ENCODE measurements around the gene ZBTB24.

Gene ZBTB24

DNA sequence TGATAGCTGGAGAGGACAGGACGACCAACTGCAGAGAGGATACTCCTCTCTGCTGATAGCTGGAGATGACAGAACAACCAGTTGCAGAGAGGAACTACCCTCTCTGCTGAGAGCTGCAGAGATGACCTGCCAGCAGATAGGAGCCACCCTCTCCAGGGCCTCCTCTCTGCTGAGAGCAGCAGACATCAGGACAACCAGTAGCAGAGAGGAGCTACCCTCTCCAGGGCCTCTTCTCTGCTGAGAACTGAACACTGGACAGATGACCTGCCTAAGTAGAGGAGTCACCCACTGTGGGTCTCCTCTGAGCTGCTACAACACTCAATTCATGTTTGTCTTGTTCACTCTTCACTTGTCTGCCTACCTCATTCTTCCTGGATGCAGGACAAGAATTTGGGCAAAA is 27.3 kb upstream of the ZBTB24 start:
- DNase-seq (ENCODE audit: insufficient read length, low spot score) (no peak), FAIRE-seq (no peak)
- TF ChIP-seq POLR2A (IDR thresholded peaks at IDR 0.05; ENCODE audit: low read depth, low read length): no peak

DNA sequence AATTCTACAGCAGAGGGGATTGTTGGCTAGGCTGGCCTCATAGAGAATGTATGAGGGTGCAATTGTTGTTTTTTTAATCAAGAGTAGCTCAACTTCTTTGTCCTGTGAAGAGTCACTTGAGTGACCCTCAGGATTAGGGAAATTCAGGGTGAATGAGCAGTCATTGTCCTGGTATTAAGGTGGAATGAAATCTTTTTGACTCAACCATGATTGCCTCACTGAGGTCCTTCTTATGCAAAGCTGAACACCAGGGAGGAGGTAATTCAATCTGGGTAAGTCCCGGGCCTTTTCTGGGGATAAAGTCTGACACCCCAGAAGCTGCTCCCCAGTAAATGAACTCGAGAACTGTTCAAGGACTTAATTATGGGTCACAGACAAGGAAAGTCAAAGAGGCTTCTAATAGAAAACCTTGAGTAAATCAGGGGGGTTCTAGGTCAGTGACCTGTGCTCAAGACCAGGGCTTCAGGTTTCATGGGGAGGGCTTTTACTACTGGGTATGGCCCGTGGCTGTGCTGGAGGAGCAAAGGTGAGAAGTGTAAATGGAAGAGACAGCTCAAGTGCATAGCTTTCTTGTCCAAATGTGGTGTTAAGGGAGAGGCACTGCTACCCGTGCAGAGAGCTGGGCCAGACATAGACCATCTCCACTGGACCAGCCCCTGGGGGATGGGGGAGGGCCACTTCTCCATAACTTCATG is 25.3 kb upstream of the ZBTB24 start:
- TF ChIP-seq POLR2A (IDR thresholded peaks at IDR 0.05; ENCODE audit: low read depth, low read length): no peak
- FAIRE-seq: no peak

DNA sequence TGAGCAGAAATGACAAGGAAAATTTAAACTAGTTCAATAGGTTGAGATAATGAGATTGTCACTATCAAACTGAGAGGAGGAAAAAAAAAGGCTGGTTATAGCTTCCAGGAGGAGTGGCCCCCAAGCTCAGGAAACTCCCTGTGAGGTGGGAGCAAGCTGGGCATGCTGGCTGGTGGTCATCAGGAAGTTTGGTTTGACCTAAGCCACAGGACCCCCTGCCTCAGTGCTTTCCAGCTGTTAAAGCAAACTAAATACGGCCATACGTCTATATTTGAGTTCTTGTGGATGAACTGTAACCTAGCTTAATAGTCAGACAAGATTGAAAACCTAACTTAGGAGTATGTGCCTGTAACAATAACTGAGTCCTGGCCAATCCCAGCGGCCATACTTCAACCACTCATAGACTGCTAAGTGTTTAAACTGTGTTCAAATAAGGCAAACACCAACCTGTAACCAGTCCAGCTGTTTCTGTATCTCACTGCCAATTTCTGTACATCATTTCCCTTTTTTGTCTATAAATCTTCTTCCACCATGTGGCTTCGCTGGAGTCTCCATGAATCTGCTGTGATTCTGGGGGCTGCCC is 24.6 kb upstream of the ZBTB24 start:
- DNase-seq (ENCODE audit: insufficient read length, low spot score): no peak
- no peak for TF ChIP-seq POLR2A (IDR thresholded peaks at IDR 0.05; ENCODE audit: low read depth, low read length)
- FAIRE-seq: no peak

More for the DNA sequence above, 25.3 kb upstream of the ZBTB24 start:
- no peak for DNase-seq (ENCODE audit: insufficient read length, low spot score)

DNA sequence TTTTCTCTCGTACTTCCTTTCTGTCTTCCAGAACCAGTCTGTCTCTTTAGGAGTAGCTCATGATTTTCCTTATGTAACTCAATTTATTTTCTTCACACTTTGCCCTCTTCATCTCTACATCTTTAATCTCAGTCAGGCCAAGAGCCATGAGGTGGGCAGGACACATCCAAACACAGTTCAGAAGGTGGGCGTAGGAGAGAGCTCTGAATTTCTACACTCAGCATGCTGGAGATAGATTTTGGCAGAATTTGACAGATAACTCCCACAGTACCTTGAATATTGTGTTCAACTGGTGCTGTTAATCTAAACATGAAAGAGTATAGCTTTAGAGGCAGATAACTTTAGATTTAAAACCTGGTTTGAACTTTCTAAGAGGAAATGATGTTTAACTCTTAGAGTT is 23.8 kb upstream of the ZBTB24 start:
- no peak for FAIRE-seq
- DNase-seq (ENCODE audit: insufficient read length, low spot score): no peak
- no peak for TF ChIP-seq POLR2A (IDR thresholded peaks at IDR 0.05; ENCODE audit: low read depth, low read length)

DNA sequence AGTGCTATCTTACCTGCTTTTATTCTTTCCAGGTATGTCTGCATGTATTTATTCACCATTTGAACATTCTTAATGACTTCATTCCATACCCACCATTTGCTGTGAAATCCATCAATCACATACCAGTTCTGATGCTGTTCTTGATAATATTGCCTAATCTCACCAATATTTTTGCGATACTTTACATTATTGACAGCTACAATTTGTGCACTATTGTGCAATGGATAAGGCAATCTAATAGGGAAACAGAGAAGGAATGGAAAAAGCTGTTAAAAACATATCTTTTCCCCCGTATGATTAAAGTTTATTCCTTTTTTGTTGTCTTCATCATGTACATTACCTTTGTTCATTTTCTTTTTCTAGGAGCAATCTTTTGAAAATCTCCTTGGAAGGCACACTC is 23.3 kb upstream of the ZBTB24 start:
- TF ChIP-seq POLR2A (IDR thresholded peaks at IDR 0.05; ENCODE audit: low read depth, low read length): no peak
- FAIRE-seq: no peak
- no peak for DNase-seq (ENCODE audit: insufficient read length, low spot score)

DNA sequence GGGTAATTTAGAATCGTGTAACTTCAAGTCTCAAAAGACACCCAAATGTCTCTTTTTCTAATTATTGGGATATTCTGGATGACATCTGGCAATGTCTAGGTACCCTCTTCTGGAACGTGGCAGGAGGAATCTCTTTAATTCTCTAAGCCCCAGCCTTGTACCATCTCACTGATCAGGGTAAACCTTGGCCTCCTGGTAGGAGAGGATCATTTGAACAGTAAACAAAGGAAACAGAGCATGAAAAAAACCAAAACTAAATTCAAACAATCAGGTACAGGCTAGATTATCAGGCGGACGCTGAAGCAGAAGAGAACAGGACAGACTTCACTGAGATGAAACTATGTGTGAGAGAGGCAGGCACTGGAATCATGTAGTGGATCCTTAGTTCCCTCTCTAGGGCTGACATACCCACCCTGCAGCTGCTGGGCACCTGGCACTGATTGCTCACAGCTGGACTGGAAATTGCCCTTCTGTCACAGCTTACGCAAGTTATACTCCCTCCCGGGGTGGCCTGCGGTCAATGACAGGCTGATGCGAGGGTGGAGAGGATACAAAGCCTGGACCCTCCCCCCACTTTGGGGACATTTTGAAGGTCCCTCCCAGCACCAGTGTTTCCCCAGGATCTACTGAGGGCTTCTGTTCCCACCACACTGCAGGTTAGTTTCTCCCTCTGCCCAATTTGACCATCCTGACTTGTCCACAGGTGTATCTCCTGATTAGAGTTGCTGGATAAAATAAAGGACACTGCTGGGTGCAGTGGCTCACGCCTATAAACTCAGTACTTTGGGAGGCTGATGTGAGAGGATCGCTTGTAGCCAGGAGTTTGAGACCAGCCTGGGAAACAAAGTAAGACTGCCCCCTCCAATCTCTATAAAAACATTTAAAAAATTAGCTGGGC is 20.6 kb upstream of the ZBTB24 start:
- DNase-seq (ENCODE audit: insufficient read length, low spot score) (no peak), FAIRE-seq (no peak)
- TF ChIP-seq POLR2A (IDR thresholded peaks at IDR 0.05; ENCODE audit: low read depth, low read length): no peak

DNA sequence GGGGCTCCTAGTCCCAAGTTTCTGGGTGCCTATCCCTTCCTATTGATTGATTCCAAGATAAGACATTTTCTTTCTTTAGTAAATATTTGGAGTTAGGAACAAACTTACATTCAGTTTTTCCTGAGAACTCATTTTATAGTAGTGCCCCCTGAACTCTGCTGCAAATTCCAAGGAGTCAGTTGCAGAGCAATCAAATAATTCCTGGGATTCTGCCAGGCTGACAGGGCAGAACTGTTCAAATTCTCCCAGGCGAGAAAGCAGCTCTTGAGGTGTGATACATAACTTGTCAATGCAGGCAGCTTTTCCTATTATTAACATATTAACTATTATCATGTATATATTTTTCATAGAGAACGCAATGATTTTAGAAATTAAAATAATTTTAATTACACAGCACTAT is 15.9 kb upstream of the ZBTB24 start:
- no peak for TF ChIP-seq POLR2A (IDR thresholded peaks at IDR 0.05; ENCODE audit: low read depth, low read length)
- FAIRE-seq (no peak), DNase-seq (ENCODE audit: insufficient read length, low spot score) (no peak)

DNA sequence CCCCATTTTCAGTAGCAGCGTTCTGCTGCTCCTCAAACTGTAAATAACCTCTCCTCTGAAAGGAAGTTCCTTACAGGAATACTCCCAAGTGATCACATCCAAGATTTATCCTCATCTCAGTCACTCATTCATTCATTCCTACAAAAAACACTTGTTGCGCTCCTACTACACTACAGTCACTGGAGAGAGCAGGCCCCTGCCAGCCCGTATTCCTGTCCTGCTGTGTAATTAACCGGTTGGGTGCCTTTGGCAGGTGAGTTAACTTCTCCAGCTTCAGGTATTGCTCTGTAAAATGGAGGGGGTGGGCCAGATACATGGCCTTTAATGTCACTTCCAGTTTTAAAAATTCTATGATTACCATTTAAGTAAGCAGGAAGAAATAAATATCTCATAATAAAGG is 15.0 kb upstream of the ZBTB24 start:
- TF ChIP-seq POLR2A (IDR thresholded peaks at IDR 0.05; ENCODE audit: low read depth, low read length): no peak
- DNase-seq (ENCODE audit: insufficient read length, low spot score) (no peak), FAIRE-seq (no peak)

DNA sequence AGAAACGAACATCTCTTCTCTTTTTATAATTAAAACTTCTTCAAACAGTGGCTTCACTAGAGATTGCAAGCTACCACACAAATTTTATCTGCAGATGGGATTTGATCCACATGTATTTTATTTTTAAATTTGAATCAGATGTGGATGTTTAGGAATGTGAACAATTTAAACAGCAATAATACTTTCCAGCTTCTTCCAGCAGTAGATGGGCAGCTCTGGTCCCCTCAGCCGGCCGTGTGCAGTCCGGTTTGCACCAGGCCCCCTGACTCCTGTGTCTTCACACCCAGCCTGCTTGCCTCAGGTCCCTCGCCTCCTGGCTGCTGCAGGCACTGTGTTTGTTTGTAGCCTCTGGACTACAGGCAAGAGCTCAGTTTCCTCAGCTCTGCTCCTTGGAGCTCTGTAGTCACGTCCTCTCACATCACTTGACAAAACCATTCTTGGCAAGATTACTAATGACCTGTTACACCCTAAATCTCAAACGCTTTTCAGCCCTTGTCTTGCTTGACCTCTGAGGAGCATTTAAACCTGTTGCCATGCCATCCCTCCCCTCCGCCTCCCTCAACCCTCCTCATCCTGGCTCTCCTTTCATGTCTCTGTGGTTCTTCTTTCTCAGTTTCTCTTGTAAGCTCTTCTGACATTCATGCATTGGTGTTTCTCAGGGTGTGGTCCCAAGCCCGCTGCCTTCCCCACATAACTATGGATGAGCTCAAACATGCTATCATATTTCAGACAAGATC is 13.2 kb upstream of the ZBTB24 start:
- TF ChIP-seq POLR2A (IDR thresholded peaks at IDR 0.05; ENCODE audit: low read depth, low read length): no peak
- DNase-seq (ENCODE audit: insufficient read length, low spot score) (no peak), FAIRE-seq (no peak)

DNA sequence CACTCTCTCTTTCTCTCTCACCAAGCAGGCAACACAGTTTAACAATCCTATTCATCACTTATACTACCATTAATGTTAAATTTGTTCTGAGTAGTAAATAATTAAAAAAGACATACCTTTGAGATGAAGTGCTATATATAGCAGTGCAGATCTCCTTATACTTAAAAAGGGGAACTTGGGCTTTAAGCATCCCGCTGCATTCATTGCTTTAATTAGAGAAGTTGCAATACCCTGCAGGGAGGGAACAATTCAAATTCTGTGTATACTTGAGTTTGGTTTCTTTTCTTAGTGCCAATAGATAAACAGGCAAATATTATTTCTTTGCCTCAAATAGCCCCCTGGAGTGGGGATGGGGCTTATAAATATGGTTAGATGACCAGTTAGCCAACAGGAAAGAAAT is 10.8 kb upstream of the ZBTB24 start:
- DNase-seq (ENCODE audit: insufficient read length, low spot score) (no peak), FAIRE-seq (no peak)
- no peak for TF ChIP-seq POLR2A (IDR thresholded peaks at IDR 0.05; ENCODE audit: low read depth, low read length)

DNA sequence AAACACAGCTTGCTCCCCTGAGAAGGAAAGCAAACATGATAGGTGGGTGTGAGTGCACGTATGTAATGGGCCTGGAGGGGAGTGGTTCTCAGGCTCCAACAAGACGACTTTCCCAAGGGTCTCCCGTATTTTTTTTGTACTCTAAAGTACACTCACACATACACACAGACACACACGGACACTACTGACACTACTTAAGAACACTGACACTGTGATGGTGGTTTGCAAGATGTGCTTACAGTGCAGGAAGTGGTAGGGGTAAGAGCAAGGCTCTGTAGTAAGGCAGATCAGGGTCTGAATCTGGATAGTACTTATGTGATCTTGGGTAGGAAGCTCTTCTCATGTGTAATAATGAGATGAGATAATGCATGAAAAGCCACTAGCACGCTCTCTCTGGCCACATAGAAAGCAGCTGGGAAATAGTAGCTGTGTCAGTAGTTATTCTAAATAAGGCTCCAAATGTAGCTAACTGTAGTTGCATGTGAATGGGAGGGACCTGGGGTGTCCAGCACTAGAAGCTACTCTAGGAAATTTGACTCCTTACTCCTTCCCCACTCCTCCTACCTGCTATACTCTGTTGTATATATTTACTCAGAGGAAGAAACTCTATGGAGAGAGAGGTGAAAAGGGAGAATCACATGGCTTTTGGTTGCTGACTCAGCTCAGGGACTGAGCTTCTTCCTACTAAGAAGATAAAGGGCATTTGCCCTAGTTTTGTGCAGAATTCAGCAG is 8.4 kb upstream of the ZBTB24 start:
- no peak for FAIRE-seq
- no peak for TF ChIP-seq POLR2A (IDR thresholded peaks at IDR 0.05; ENCODE audit: low read depth, low read length)
- no peak for DNase-seq (ENCODE audit: insufficient read length, low spot score)

DNA sequence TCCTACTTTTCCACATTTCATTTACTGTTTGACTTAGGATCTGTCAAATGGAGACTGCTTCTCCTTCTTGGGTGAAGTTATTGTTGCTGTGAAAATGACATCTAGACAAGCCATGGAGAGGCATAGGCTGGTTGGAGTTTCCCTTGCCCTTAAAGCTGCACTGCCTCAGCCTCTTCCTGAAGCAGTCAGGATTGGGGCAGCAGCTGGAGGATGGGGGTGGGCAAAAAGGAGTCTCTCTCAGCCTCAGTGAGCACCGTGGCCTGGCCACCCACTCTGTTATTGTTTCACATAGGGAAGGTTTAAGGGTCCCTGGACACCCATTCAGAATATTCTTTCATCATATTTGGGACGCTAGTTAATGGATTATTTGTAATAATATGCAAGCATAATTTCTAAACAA is 7.7 kb upstream of the ZBTB24 start:
- FAIRE-seq: no peak
- TF ChIP-seq POLR2A (IDR thresholded peaks at IDR 0.05; ENCODE audit: low read depth, low read length): no peak
- DNase-seq (ENCODE audit: insufficient read length, low spot score): no peak

DNA sequence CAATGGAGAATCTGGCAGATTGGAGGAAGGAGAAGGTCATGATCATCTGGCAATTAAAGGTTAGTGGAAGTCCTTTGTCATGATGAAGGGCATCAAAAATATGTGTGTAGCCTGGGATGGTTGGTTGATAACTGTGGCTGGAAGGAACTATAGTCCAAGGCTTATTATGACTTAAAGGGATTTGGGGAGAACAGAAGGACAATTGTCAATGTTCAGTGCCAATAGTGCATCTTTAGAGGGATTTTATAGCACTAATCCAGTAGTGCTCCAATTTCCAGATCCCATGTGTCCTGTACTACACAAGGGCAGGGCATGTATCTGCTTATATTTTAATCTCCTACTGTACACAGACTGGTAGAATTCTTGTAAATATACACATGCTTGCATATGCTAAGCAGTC is 5.0 kb upstream of the ZBTB24 start:
- DNase-seq (ENCODE audit: insufficient read length, low spot score) (no peak), FAIRE-seq (no peak)
- no peak for TF ChIP-seq POLR2A (IDR thresholded peaks at IDR 0.05; ENCODE audit: low read depth, low read length)
